Astrocyte of the spinal cord (primary cell): ENCODE results near the gene DSCAM.
"Not testable (repeated sequence)": the region's sequence is repeated elsewhere in the genome, so short reads cannot be mapped to it uniquely, and the experiment has no call there.

Source experiments
- DNase-seq: peaks from one replicate; pipeline ENCODE4 v3.0.0; 2011; ENCODE audit warnings: low read depth, low spot score
- H3K4me3 ChIP-seq: 2 replicates; pipeline ENCODE4 v1.5.1; 2011; ENCODE audit warnings: low read depth, mild to moderate bottlenecking, low read length, moderate library complexity
- in situ Hi-C: cut with HindIII; loops from 2 replicates; pipeline ENCODE4 v1.10.0; 2017; ENCODE audit warnings: low sequenced_read_pairs
- TF ChIP-seq, protein P1 (sequence below): IDR thresholded peaks from 2 replicates; pipeline ENCODE4 v1.5.1; 2012; ENCODE audit warnings: low read depth, mild to moderate bottlenecking, low read length, inconsistent platforms

Gene DSCAM

GRCh38 chr21:40337981-40338380 is 509.0 kb downstream of the DSCAM start:
- no peak for DNase-seq
- in situ Hi-C loops = no loop called here
- TF ChIP-seq, protein P1, sequence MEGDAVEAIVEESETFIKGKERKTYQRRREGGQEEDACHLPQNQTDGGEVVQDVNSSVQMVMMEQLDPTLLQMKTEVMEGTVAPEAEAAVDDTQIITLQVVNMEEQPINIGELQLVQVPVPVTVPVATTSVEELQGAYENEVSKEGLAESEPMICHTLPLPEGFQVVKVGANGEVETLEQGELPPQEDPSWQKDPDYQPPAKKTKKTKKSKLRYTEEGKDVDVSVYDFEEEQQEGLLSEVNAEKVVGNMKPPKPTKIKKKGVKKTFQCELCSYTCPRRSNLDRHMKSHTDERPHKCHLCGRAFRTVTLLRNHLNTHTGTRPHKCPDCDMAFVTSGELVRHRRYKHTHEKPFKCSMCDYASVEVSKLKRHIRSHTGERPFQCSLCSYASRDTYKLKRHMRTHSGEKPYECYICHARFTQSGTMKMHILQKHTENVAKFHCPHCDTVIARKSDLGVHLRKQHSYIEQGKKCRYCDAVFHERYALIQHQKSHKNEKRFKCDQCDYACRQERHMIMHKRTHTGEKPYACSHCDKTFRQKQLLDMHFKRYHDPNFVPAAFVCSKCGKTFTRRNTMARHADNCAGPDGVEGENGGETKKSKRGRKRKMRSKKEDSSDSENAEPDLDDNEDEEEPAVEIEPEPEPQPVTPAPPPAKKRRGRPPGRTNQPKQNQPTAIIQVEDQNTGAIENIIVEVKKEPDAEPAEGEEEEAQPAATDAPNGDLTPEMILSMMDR = no peak
- no peak overlapping the region for H3K4me3 ChIP-seq

GRCh38 chr21:40335704-40336103 is 511.3 kb downstream of the DSCAM start:
- TF ChIP-seq, protein P1 = no peak
- H3K4me3 ChIP-seq = no peak overlapping the region
- DNase-seq = no peak
- in situ Hi-C loops = no loop called here

- TF ChIP-seq, protein P1 = no peak
- H3K4me3 ChIP-seq = no peak overlapping the region
- no peak for DNase-seq
- in situ Hi-C loops = no loop called here
Observed at GRCh38 chr21:40334159-40334558, 512.8 kb downstream of the DSCAM start.

DNA sequence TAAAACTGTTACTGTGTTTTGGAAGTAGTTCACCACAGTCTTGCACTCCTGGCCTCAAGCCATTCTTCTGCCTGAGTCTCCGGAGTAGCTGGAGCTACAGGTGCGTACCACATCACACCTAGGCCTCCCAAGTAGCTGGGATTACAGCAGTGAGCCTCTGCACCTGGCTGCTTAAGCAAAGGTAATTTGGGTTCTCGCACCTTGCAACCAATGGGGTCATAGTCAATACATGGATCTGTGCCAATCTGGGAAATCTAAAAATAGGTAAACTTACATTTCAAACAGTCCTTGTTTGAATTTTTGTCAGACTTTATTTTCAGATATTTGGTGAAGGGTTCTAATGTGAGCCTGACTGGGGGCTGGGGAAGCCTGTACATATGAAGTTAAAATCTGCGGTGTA is 513.2 kb downstream of the DSCAM start:
- DNase-seq = no peak
- TF ChIP-seq, protein P1 = no peak
- no peak overlapping the region for H3K4me3 ChIP-seq
- in situ Hi-C loops = no loop called here

DNA sequence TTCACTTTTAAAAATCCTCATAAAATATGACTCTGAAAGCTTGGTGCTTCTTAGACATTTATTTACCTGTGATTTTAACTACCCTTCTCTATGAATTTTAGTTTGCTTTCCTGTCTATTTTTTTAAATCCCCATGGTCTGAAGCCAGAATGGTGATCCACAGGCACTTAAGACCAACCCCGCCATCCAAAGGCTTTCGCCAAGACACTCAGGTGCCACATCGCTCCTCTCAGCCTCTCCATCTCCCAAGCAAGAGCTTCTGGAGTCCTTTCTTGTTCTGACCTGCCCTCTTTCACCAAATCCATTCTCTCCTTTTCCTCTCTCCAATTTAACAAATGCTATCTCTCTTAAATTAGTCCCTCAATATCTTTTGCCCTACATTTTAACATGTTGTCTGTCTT is 515.2 kb downstream of the DSCAM start:
- DNase-seq = no peak
- TF ChIP-seq, protein P1 = no peak
- in situ Hi-C loops = no loop called here
- no peak overlapping the region for H3K4me3 ChIP-seq

DNA sequence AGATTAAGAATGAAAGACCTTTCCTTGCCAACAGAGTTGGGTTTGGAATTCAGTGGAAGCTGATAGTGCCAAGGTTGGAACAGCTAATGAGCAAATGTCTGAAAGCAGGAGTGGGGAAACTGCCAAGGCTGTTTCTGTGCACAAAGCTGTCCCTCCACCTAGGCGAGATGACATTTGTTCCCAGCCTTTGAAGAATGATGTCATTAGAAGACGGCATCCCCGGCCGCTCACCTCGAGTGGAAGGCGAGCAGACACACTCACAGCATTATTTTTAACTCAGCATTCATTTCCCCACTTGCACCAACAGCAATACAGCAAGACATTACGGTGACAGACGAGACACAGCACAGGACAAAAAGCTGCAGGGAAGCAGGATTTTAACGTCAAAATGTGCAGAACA is 515.8 kb downstream of the DSCAM start:
- DNase-seq = no peak
- TF ChIP-seq, protein P1 = no peak
- in situ Hi-C loops = no loop called here
- no peak overlapping the region for H3K4me3 ChIP-seq

DNA sequence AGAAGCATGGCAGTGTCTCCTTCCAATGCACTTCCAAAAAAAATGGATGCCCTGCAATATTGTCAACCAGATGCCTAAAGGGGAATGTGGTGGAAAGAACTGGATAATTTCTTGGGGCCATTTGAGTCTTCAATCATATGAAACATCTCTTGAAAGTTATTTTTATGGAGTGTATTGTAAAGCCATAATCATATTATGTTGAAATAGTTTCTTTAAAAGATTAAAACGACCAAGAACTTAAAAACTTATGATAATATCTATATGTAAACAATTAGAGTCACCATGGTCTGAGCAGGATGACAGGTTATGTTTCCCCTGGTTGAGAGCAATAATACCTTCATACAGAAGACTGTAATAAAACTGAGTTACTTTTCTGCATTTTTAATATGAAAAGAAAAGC is 522.6 kb downstream of the DSCAM start:
- in situ Hi-C loops = no loop called here
- no peak overlapping the region for H3K4me3 ChIP-seq
- TF ChIP-seq, protein P1 = no peak
- no peak for DNase-seq

- H3K4me3 ChIP-seq, in situ Hi-C loops, DNase-seq: not testable (repeated sequence)
Observed at GRCh38 chr21:40320718-40321117, 526.2 kb downstream of the DSCAM start.
